GM23338 (cell line): Measurements from ENCODE around the gene CYB5R4. TPM values are rescaled to one million over a fixed set of nuclear protein-coding genes. Genes with fewer than 3 reads are reported as not detected.

ENCODE experiments used
- ATAC-seq: fragments of 200-7000 bp; cut with Tn5 transposase; 3 replicates; pipeline ENCODE4 v1.9.1; 2020
- DNase-seq: peaks from one replicate; pipeline ENCODE4 v3.0.0-alpha.2; 2015; ENCODE audit warnings: low spot score
- H2AFZ ChIP-seq: fragments of 200-600 bp; sonication (generic); 2 replicates; pipeline ENCODE4 v1.8.0; 2016; ENCODE audit warnings: antibody characterized with exemption, mild to moderate bottlenecking, moderate library complexity
- H3F3A ChIP-seq: fragments of 200-600 bp; sonication (generic); replicated peaks from 2 replicates; pipeline ENCODE4 v1.8.0; 2017; ENCODE audit warnings: antibody characterized with exemption, mixed run types, low read depth
- H3K27ac ChIP-seq: fragments of 200-600 bp; sonication (generic); 2 replicates; pipeline ENCODE4 v1.6.1; 2016; ENCODE audit warnings: low read depth
- H3K27me3 ChIP-seq: fragments of 200-600 bp; sonication (generic); 2 replicates; pipeline ENCODE4 v1.8.0; 2016; ENCODE audit warnings: mild to moderate bottlenecking, mixed run types, moderate library complexity; ENCODE audit not compliant: insufficient read depth
- H3K36me3 ChIP-seq: fragments of 200-600 bp; sonication (generic); 2 replicates; pipeline ENCODE4 v1.8.0; 2016; ENCODE audit warnings: mild to moderate bottlenecking; ENCODE audit not compliant: insufficient read depth
- H3K4me1 ChIP-seq: fragments of 200-600 bp; sonication (generic); 2 replicates; pipeline ENCODE4 v1.8.0; 2016; ENCODE audit warnings: mild to moderate bottlenecking, moderate library complexity; ENCODE audit not compliant: insufficient read depth
- H3K4me2 ChIP-seq: fragments of 200-600 bp; sonication (generic); 2 replicates; pipeline ENCODE4 v1.7.1; 2017; ENCODE audit warnings: mixed run types
- H3K4me3 ChIP-seq: fragments of 200-600 bp; sonication (generic); 2 replicates; pipeline ENCODE4 v1.6.1; 2016; ENCODE audit warnings: mixed run types
- H3K79me2 ChIP-seq: fragments of 200-600 bp; sonication (generic); replicated peaks from 2 replicates; pipeline ENCODE4 v1.8.0; 2017; ENCODE audit warnings: mild to moderate bottlenecking; ENCODE audit not compliant: insufficient read depth
- H3K9me2 ChIP-seq: fragments of 200-600 bp; sonication (generic); 2 replicates; pipeline ENCODE4 v1.8.0; 2017; ENCODE audit not compliant: insufficient read depth
- H4K20me1 ChIP-seq: fragments of 200-600 bp; sonication (generic); replicated peaks from 2 replicates; pipeline ENCODE4 v1.8.0; 2017; ENCODE audit warnings: mild to moderate bottlenecking; ENCODE audit not compliant: insufficient read depth
- H3K27ac Mint-ChIP-seq: 2 replicates; pipeline ENCODE4 v1.8.0; 2020; ENCODE audit warnings: inconsistent platforms, mild to moderate bottlenecking, moderate library complexity, mixed read lengths
- H3K27me3 Mint-ChIP-seq: 3 replicates; pipeline ENCODE4 v1.8.0; 2022; ENCODE audit warnings: low read depth, mild to moderate bottlenecking, moderate library complexity, mixed read lengths, inconsistent platforms; ENCODE audit not compliant: insufficient read depth, poor library complexity
- H3K36me3 Mint-ChIP-seq: 3 replicates; pipeline ENCODE4 v1.8.0; 2021; ENCODE audit warnings: low read depth, mild to moderate bottlenecking, inconsistent platforms, moderate library complexity, mixed read lengths
- H3K4me1 Mint-ChIP-seq: 3 replicates; pipeline ENCODE4 v1.8.0; 2020; ENCODE audit warnings: mild to moderate bottlenecking, inconsistent platforms, mixed read lengths
- H3K4me3 Mint-ChIP-seq: 3 replicates; pipeline ENCODE4 v1.8.0; 2021; ENCODE audit warnings: moderate library complexity, mild to moderate bottlenecking, inconsistent platforms, mixed read lengths
- H3K9me3 Mint-ChIP-seq: 3 replicates; pipeline ENCODE4 v1.8.0; 2020; ENCODE audit warnings: moderate library complexity, mild to moderate bottlenecking, inconsistent platforms, mixed read lengths
- CREB1 ChIP-seq: fragments of 250-450 bp; sonication (Bioruptor Pico); IDR thresholded peaks from 2 replicates; pipeline ENCODE4 v1.5.0; 2020; ENCODE audit warnings: low read depth, mild to moderate bottlenecking, moderate library complexity
- EZH2 ChIP-seq: fragments of 200-600 bp; sonication (generic); IDR thresholded peaks from one replicate; pipeline ENCODE4 v1.8.0; 2017; ENCODE audit warnings: antibody characterized with exemption, mild to moderate bottlenecking, low read depth; ENCODE audit not compliant: unreplicated experiment
- EZH2phosphoT487 ChIP-seq: fragments of 200-600 bp; sonication (generic); IDR thresholded peaks from one replicate; pipeline ENCODE4 v1.8.1; 2018; ENCODE audit warnings: antibody characterized with exemption; ENCODE audit not compliant: unreplicated experiment
- JUNB ChIP-seq: IDR thresholded peaks from one replicate; pipeline ENCODE4 v1.6.1; 2016; ENCODE audit warnings: antibody characterized with exemption; ENCODE audit not compliant: unreplicated experiment
- NANOG ChIP-seq: IDR thresholded peaks from 2 replicates; pipeline ENCODE4 v1.6.1; 2016; ENCODE audit warnings: antibody characterized with exemption, borderline replicate concordance
- POLR2AphosphoS5 ChIP-seq: IDR thresholded peaks from 2 replicates; pipeline ENCODE4 v1.6.1; 2016; ENCODE audit warnings: antibody characterized with exemption, low read depth
- STAT1 ChIP-seq: IDR thresholded peaks from one replicate; pipeline ENCODE4 v1.6.1; 2016; ENCODE audit warnings: antibody characterized with exemption; ENCODE audit not compliant: unreplicated experiment
- ZNF114 ChIP-seq: fragments of 250-450 bp; sonication (Bioruptor Pico); IDR thresholded peaks from 2 replicates; pipeline ENCODE4 v1.5.0; 2020; ENCODE audit warnings: mild to moderate bottlenecking, moderate library complexity
- ZNF331 ChIP-seq: fragments of 250-450 bp; sonication (Bioruptor Pico); IDR thresholded peaks from 2 replicates; pipeline ENCODE4 v1.5.0; 2020; ENCODE audit warnings: low read depth, mild to moderate bottlenecking, moderate library complexity
- polyA plus RNA-seq: library from polyadenylated mRNA; unstranded; fragments of >200 nt; fragmentation: Nextera tagmentation; extraction: Ambion mirVana; gene quantifications from 2 replicates; pipeline ENCODE4 v1.2.1, GENCODE V29; 2016
- total RNA-seq: library from RNA; depleted of rRNA; stranded (reverse); fragments of >200 nt; shearing (Covaris generic); gene quantifications from 2 replicates; pipeline ENCODE4 v1.2.3, GENCODE V29; 2014
- TF ChIP-seq, protein P1 (sequence below): IDR thresholded peaks from one replicate; pipeline ENCODE4 v1.6.1; 2018; ENCODE audit warnings: antibody characterized with exemption; ENCODE audit not compliant: unreplicated experiment
- TF ChIP-seq, protein P2 (sequence below): fragments of 250-450 bp; sonication (Bioruptor Pico); IDR thresholded peaks from 2 replicates; pipeline ENCODE4 v1.5.0; 2020; ENCODE audit warnings: mild to moderate bottlenecking, moderate library complexity
- TF ChIP-seq, protein P3 (sequence below), 2 experiments: fragments of 200-600 bp in 1 of 2; sonication (generic) in 1 of 2; conservative IDR thresholded peaks; 2 replicates each; pipeline versions ENCODE4 v1.5.1 to v1.6.1; 2016 to 2017; ENCODE audit warnings: antibody characterized with exemption in 2 of 2, low read depth in 2 of 2, mild to moderate bottlenecking in 2 of 2, moderate library complexity in 1 of 2
- TF ChIP-seq, protein P4 (sequence below): IDR thresholded peaks from 2 replicates; pipeline ENCODE4 v1.6.1; 2016; ENCODE audit warnings: antibody characterized with exemption

The CYB5R4 gene
- total and polyA plus RNA-seq, 2 experiments from 2014 or later: 8.9 to 17.2 TPM

DNA sequence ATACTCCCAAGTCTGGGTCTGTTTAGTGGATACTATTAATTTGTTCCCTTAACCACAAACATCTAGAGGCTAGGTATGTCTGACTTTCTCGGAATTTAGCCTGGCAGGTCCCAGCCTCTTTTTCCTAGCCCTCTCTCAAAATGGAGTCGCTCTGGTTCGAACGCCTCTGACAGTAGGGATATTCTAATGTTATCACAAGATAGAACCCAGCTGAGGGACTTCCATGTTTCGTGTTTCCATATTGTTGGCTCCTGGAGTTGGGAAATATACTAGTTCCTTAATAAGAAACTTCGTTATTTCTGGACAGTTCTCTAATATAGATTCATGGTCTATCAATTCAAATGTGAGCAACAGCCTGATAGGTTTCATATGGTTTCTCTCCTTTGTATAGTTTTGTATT is 16.4 kb downstream of the CYB5R4 start:
- Histone ChIP-seq H3K4me2 (no peak overlapping the region), H3K79me2 (peaks cover 53% of the 10 kb centered on the region), H4K20me1 (no peaks in the 10 kb centered on the region; the same call in 1 of the 2 replicates), H3K9me2 (no peaks in the 10 kb centered on the region), H3K4me3 (no peak overlapping the region), H3K27ac (no peak overlapping the region), H3K4me1 (peaks cover 8% of the 10 kb centered on the region; the same call in 1 of the 2 replicates), H2AFZ (no peak overlapping the region), H3F3A (no peaks in the 10 kb centered on the region), H3K36me3 (no peaks in the 10 kb centered on the region), H3K27me3 (no peaks in the 10 kb centered on the region)
- no peak overlapping the region for H3K4me3 Mint-ChIP-seq
- peaks cover 13% of the 10 kb centered on the region; the same call in 2 of the 3 replicates for H3K4me1 Mint-ChIP-seq
- H3K36me3 Mint-ChIP-seq: no peaks in the 10 kb centered on the region
- H3K27me3 Mint-ChIP-seq: peaks cover 1% of the 10 kb centered on the region
- no peaks in the 10 kb centered on the region for H3K9me3 Mint-ChIP-seq
- ATAC-seq (no peak), DNase-seq (no peak)
- TF ChIP-seq, protein P1, sequence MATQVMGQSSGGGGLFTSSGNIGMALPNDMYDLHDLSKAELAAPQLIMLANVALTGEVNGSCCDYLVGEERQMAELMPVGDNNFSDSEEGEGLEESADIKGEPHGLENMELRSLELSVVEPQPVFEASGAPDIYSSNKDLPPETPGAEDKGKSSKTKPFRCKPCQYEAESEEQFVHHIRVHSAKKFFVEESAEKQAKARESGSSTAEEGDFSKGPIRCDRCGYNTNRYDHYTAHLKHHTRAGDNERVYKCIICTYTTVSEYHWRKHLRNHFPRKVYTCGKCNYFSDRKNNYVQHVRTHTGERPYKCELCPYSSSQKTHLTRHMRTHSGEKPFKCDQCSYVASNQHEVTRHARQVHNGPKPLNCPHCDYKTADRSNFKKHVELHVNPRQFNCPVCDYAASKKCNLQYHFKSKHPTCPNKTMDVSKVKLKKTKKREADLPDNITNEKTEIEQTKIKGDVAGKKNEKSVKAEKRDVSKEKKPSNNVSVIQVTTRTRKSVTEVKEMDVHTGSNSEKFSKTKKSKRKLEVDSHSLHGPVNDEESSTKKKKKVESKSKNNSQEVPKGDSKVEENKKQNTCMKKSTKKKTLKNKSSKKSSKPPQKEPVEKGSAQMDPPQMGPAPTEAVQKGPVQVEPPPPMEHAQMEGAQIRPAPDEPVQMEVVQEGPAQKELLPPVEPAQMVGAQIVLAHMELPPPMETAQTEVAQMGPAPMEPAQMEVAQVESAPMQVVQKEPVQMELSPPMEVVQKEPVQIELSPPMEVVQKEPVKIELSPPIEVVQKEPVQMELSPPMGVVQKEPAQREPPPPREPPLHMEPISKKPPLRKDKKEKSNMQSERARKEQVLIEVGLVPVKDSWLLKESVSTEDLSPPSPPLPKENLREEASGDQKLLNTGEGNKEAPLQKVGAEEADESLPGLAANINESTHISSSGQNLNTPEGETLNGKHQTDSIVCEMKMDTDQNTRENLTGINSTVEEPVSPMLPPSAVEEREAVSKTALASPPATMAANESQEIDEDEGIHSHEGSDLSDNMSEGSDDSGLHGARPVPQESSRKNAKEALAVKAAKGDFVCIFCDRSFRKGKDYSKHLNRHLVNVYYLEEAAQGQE: no peak
- TF ChIP-seq NANOG (no peak), EZH2phosphoT487 (no peak), ZNF114 (CRISPR knock-in tag) (no peak), ZNF331 (CRISPR knock-in tag) (no peak), EZH2 (no peak), CREB1 (CRISPR knock-in tag) (no peak), POLR2AphosphoS5 (no peak), JUNB (no peak), STAT1 (no peak)
- TF ChIP-seq, protein P2, sequence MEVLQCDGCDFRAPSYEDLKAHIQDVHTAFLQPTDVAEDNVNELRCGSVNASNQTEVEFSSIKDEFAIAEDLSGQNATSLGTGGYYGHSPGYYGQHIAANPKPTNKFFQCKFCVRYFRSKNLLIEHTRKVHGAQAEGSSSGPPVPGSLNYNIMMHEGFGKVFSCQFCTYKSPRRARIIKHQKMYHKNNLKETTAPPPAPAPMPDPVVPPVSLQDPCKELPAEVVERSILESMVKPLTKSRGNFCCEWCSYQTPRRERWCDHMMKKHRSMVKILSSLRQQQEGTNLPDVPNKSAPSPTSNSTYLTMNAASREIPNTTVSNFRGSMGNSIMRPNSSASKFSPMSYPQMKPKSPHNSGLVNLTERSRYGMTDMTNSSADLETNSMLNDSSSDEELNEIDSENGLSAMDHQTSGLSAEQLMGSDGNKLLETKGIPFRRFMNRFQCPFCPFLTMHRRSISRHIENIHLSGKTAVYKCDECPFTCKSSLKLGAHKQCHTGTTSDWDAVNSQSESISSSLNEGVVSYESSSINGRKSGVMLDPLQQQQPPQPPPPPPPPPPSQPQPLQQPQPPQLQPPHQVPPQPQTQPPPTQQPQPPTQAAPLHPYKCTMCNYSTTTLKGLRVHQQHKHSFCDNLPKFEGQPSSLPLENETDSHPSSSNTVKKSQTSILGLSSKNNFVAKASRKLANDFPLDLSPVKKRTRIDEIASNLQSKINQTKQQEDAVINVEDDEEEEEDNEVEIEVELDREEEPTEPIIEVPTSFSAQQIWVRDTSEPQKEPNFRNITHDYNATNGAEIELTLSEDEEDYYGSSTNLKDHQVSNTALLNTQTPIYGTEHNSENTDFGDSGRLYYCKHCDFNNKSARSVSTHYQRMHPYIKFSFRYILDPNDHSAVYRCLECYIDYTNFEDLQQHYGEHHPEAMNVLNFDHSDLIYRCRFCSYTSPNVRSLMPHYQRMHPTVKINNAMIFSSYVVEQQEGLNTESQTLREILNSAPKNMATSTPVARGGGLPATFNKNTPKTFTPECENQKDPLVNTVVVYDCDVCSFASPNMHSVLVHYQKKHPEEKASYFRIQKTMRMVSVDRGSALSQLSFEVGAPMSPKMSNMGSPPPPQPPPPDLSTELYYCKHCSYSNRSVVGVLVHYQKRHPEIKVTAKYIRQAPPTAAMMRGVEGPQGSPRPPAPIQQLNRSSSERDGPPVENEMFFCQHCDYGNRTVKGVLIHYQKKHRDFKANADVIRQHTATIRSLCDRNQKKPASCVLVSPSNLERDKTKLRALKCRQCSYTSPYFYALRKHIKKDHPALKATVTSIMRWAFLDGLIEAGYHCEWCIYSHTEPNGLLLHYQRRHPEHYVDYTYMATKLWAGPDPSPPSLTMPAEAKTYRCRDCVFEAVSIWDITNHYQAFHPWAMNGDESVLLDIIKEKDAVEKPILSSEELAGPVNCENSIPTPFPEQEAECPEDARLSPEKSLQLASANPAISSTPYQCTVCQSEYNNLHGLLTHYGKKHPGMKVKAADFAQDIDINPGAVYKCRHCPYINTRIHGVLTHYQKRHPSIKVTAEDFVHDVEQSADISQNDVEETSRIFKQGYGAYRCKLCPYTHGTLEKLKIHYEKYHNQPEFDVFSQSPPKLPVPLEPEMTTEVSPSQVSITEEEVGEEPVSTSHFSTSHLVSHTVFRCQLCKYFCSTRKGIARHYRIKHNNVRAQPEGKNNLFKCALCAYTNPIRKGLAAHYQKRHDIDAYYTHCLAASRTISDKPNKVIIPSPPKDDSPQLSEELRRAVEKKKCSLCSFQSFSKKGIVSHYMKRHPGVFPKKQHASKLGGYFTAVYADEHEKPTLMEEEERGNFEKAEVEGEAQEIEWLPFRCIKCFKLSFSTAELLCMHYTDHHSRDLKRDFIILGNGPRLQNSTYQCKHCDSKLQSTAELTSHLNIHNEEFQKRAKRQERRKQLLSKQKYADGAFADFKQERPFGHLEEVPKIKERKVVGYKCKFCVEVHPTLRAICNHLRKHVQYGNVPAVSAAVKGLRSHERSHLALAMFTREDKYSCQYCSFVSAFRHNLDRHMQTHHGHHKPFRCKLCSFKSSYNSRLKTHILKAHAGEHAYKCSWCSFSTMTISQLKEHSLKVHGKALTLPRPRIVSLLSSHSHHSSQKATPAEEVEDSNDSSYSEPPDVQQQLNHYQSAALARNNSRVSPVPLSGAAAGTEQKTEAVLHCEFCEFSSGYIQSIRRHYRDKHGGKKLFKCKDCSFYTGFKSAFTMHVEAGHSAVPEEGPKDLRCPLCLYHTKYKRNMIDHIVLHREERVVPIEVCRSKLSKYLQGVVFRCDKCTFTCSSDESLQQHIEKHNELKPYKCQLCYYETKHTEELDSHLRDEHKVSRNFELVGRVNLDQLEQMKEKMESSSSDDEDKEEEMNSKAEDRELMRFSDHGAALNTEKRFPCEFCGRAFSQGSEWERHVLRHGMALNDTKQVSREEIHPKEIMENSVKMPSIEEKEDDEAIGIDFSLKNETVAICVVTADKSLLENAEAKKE (CRISPR knock-in tag): no peak
- TF ChIP-seq, protein P3, sequence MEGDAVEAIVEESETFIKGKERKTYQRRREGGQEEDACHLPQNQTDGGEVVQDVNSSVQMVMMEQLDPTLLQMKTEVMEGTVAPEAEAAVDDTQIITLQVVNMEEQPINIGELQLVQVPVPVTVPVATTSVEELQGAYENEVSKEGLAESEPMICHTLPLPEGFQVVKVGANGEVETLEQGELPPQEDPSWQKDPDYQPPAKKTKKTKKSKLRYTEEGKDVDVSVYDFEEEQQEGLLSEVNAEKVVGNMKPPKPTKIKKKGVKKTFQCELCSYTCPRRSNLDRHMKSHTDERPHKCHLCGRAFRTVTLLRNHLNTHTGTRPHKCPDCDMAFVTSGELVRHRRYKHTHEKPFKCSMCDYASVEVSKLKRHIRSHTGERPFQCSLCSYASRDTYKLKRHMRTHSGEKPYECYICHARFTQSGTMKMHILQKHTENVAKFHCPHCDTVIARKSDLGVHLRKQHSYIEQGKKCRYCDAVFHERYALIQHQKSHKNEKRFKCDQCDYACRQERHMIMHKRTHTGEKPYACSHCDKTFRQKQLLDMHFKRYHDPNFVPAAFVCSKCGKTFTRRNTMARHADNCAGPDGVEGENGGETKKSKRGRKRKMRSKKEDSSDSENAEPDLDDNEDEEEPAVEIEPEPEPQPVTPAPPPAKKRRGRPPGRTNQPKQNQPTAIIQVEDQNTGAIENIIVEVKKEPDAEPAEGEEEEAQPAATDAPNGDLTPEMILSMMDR (conservative IDR thresholded peaks at IDR 0.05; ENCODE audit: low read depth in 2 of 2): no peak
- TF ChIP-seq, protein P4, sequence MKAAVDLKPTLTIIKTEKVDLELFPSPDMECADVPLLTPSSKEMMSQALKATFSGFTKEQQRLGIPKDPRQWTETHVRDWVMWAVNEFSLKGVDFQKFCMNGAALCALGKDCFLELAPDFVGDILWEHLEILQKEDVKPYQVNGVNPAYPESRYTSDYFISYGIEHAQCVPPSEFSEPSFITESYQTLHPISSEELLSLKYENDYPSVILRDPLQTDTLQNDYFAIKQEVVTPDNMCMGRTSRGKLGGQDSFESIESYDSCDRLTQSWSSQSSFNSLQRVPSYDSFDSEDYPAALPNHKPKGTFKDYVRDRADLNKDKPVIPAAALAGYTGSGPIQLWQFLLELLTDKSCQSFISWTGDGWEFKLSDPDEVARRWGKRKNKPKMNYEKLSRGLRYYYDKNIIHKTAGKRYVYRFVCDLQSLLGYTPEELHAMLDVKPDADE: no peak
- no peak overlapping the region for H3K27ac Mint-ChIP-seq
